Measurements from ENCODE around the gene SST.

GRCh38 chr3:187619461-187619860 lies 50.7 kb downstream of the SST start:
- TF ChIP-seq POLR2A (IDR thresholded peaks at IDR 0.05): no peak
- TF ChIP-seq, protein P1, sequence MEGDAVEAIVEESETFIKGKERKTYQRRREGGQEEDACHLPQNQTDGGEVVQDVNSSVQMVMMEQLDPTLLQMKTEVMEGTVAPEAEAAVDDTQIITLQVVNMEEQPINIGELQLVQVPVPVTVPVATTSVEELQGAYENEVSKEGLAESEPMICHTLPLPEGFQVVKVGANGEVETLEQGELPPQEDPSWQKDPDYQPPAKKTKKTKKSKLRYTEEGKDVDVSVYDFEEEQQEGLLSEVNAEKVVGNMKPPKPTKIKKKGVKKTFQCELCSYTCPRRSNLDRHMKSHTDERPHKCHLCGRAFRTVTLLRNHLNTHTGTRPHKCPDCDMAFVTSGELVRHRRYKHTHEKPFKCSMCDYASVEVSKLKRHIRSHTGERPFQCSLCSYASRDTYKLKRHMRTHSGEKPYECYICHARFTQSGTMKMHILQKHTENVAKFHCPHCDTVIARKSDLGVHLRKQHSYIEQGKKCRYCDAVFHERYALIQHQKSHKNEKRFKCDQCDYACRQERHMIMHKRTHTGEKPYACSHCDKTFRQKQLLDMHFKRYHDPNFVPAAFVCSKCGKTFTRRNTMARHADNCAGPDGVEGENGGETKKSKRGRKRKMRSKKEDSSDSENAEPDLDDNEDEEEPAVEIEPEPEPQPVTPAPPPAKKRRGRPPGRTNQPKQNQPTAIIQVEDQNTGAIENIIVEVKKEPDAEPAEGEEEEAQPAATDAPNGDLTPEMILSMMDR (IDR thresholded peaks at IDR 0.05): no peak
- TF ChIP-seq POLR2AphosphoS5 (IDR thresholded peaks at IDR 0.05): no peak
